GM12801 (cell line): ENCODE measurements around the gene LACRT.

Experiments
- CTCF ChIP-seq: IDR thresholded peaks from one replicate; pipeline ENCODE4 v1.5.1; 2011; ENCODE audit warnings: control low read depth; ENCODE audit not compliant: insufficient read length; ENCODE audit errors: extremely low read depth

The LACRT gene

GRCh38 chr12:54593725-54594124 is 41.0 kb downstream of the LACRT start:
- no peak for TF ChIP-seq CTCF

GRCh38 chr12:54593135-54593534 is 41.6 kb downstream of the LACRT start:
- no peak for TF ChIP-seq CTCF

GRCh38 chr12:54592316-54592715 is 42.4 kb downstream of the LACRT start:
- TF ChIP-seq CTCF, result no peak

GRCh38 chr12:54590978-54591591 is 43.6 kb downstream of the LACRT start:
- no peak for TF ChIP-seq CTCF

GRCh38 chr12:54589964-54590363 is 44.7 kb downstream of the LACRT start:
- TF ChIP-seq CTCF, result no peak

GRCh38 chr12:54588890-54589267 is 45.8 kb downstream of the LACRT start:
- TF ChIP-seq CTCF, result no peak

- no peak for TF ChIP-seq CTCF
Observed at GRCh38 chr12:54588110-54588889, 46.4 kb downstream of the LACRT start, which contains the start of gene PPP1R1A. Gene PPP1R1A, minus strand, starts transcription at chr12:54588659. Its CDS starts 171 bp downstream, at chr12:54588488.
